ENCODE results near the gene MATN4. TPM values are rescaled to one million over a fixed set of nuclear protein-coding genes. Genes with fewer than 3 reads are reported as not detected.
A peak's percentile ranks its signal among the peaks of the same experiment; 100 is the strongest.

Gene MATN4
- total and polyA plus RNA-seq, 2 of the 13 experiments (the other 11 are each of a cell fraction or from before 2014, with no cell fraction given): not detected

DNA sequence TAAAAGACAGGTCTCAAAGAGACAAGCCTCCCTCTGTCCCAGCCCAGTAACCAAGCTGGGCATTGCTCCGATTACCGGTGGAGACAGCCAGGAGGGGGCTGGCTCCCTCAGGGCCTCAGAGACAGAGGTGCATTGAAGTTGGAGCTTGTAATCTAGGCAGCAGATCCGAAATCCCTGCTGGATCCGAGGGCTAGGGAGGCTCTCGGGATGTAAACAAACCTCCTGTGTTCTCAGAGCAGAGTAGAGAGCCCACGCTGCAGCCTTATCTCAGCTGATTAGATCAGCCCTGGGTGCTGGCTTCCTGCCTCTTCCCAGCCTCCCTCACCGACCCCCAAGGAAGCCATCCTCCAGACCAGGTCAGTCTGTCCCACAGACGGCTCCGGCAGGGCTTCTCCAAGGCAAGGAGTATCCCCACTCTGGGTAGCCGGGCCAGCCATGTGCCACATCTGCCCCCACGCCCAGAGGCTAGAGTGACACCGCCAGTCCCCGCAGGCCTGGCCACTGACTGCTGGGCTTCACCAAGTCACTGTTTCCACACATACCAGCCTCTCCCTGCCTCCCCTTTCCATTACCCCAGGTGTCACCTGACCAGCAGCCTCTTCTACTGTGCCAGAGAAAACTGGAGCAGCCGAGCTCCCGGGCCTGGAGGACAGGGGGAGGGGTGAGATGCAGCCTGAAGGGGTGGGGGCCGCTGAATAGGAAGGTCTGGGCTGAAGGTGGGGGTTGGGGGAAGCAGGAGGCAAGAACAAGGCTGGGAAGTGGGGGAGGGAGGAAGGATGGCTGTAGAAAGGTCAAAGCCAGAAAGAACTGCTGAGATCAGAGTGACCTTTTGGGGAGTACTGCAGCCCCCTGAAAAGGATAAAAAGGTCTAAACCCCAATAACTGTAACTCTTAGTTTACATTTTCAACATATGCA is 34.1 kb upstream of the MATN4 start (continued):
- TF ChIP-seq, protein P1, sequence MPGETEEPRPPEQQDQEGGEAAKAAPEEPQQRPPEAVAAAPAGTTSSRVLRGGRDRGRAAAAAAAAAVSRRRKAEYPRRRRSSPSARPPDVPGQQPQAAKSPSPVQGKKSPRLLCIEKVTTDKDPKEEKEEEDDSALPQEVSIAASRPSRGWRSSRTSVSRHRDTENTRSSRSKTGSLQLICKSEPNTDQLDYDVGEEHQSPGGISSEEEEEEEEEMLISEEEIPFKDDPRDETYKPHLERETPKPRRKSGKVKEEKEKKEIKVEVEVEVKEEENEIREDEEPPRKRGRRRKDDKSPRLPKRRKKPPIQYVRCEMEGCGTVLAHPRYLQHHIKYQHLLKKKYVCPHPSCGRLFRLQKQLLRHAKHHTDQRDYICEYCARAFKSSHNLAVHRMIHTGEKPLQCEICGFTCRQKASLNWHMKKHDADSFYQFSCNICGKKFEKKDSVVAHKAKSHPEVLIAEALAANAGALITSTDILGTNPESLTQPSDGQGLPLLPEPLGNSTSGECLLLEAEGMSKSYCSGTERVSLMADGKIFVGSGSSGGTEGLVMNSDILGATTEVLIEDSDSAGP (CRISPR knock-in tag; IDR thresholded peaks at IDR 0.05; ENCODE audit: borderline replicate concordance): peak; percentile 89; the same call in 1 of the 2 replicates
- TF ChIP-seq ARNTL (CRISPR knock-in tag; IDR thresholded peaks at IDR 0.05): peak; percentile 72; the same call in 1 of the 2 replicates
- peak; percentile 16; the same call in 1 of the 2 replicates for TF ChIP-seq HDAC1 (CRISPR knock-in tag; IDR thresholded peaks at IDR 0.05)
- TF ChIP-seq SKI (IDR thresholded peaks at IDR 0.05; ENCODE audit: partially characterized antibody): peak; percentile 69
- TF ChIP-seq ZBTB20 (CRISPR knock-in tag; IDR thresholded peaks at IDR 0.05; ENCODE audit: borderline replicate concordance, low read depth): 0 out of 2 replicates have a peak, but pooled peaks have one; percentile 17
- peak; percentile 13; the same call in 1 of the 2 replicates for TF ChIP-seq ZNF547 (CRISPR knock-in tag; IDR thresholded peaks at IDR 0.05)
- TF ChIP-seq ZNF407 (CRISPR knock-in tag; IDR thresholded peaks at IDR 0.05; ENCODE audit: not compliant biosample characterization): peak; percentile 70
- peak; percentile 67; the same call in 1 of the 3 replicates for TF ChIP-seq MXI1 (IDR thresholded peaks at IDR 0.05; ENCODE audit: borderline replicate concordance, low read depth, low read length)
- TF ChIP-seq ARHGAP35 (CRISPR knock-in tag; IDR thresholded peaks at IDR 0.05; ENCODE audit: borderline replicate concordance): 0 out of 2 replicates have a peak, but pooled peaks have one; percentile 51
- TF ChIP-seq ZNF552 (CRISPR knock-in tag; IDR thresholded peaks at IDR 0.05; ENCODE audit: borderline replicate concordance): peak; percentile 73; the same call in 1 of the 2 replicates
- TF ChIP-seq, protein P2, sequence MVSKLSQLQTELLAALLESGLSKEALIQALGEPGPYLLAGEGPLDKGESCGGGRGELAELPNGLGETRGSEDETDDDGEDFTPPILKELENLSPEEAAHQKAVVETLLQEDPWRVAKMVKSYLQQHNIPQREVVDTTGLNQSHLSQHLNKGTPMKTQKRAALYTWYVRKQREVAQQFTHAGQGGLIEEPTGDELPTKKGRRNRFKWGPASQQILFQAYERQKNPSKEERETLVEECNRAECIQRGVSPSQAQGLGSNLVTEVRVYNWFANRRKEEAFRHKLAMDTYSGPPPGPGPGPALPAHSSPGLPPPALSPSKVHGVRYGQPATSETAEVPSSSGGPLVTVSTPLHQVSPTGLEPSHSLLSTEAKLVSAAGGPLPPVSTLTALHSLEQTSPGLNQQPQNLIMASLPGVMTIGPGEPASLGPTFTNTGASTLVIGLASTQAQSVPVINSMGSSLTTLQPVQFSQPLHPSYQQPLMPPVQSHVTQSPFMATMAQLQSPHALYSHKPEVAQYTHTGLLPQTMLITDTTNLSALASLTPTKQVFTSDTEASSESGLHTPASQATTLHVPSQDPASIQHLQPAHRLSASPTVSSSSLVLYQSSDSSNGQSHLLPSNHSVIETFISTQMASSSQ (IDR thresholded peaks at IDR 0.05; ENCODE audit: low read depth): peak; percentile 7; the same call in 1 of the 2 replicates
- TF ChIP-seq, protein P2 (CRISPR knock-in tag; IDR thresholded peaks at IDR 0.05; ENCODE audit: borderline replicate concordance): 0 out of 2 replicates have a peak, but pooled peaks have one; percentile 52
- no peak for TF ChIP-seq ZSCAN9 (CRISPR knock-in tag; IDR thresholded peaks at IDR 0.05; ENCODE audit: borderline replicate concordance)
